HG03442 (cell line): ENCODE data around the gene EFNA3.

Experiments used
- ATAC-seq: cut with Tn5 transposase; IDR thresholded peaks from one replicate; pipeline ENCODE4 v1.9.1; 2021; ENCODE audit warnings: mild to moderate bottlenecking, moderate library complexity; ENCODE audit not compliant: unreplicated experiment

The EFNA3 gene

DNA sequence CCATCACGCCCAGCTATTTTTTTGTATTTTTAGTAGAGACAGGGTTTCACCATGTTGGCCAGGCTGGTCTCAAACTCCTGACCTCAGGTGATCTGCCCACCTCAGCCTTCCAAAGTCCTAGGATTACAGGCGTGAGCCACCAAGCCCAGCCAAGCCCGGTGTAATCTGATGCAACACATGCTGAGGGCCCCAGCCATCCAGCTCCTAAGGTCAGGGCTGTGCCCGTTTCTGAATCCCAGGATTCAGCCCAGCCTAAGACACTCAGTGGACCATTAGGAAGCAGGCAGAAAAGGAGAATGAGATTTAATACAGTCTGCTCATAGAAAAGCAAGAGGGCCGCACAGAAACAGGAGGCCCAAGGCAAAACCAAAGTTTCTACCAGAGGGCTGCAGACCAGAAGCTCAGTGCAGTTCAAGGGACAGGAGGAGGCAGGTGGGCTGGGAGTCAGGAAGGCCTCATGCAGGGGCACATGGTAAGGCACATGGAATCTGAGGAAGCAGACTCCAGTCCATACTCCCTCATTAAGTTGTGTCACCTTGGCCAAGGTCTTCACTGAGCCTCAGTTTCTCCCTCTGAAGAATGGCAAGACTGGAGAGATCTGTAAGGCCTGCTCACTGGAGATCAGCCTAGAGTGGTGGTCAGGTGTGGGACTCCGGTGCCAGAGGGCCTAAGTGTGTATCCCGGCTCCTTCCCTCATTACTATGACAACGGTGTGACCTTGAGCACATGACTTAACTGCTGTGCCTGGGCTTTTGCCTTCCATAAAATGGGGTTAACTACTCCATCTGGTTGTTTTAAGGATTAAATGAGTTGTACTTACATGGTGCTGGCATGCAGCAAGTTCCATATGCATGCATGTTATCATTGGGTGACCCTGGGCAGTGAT is 29.9 kb upstream of the EFNA3 start:
- ATAC-seq = no peak

DNA sequence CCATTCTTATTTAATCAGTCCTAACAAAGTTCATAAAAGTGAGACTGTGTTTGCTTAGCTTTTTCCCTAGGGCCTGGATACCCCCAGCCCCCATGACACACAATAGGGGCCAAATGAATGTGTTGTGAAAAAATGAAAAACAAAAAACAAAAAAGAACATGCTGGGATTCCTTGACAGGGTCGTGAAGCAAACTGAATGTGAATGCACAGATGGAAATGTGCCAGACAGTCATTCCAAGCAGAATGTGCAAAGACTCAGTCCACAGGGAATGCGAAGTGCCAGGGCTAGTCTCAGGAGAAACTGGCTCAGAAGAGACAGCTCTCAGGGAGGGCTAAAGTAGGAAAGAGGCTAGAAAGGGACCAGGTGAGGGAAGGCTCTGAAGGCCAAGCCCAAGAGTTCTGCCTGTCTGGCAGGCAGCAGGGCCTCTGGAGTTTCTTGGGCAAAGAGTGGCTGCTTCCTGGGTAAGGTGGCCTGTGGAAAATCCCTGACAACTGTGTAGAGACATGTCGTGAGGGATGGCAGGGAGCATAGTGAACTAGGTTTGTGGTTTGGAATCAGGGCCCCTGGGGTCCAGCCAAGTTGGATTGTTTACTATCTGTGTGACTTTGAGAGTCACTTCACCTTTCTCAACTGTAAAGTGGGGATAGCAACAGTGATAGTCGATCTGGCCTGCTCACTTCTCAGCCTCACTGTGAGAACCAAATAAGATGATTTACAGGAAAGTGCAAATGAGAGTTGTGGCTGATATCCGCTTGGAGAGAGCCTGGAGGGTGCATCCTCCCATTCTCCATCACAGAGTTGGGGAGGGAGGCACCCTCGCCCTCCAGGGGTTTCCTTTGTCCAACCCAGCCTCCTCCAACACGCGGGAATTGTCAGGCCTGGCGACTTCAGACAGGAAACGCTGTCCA is 28.7 kb upstream of the EFNA3 start:
- no peak for ATAC-seq

DNA sequence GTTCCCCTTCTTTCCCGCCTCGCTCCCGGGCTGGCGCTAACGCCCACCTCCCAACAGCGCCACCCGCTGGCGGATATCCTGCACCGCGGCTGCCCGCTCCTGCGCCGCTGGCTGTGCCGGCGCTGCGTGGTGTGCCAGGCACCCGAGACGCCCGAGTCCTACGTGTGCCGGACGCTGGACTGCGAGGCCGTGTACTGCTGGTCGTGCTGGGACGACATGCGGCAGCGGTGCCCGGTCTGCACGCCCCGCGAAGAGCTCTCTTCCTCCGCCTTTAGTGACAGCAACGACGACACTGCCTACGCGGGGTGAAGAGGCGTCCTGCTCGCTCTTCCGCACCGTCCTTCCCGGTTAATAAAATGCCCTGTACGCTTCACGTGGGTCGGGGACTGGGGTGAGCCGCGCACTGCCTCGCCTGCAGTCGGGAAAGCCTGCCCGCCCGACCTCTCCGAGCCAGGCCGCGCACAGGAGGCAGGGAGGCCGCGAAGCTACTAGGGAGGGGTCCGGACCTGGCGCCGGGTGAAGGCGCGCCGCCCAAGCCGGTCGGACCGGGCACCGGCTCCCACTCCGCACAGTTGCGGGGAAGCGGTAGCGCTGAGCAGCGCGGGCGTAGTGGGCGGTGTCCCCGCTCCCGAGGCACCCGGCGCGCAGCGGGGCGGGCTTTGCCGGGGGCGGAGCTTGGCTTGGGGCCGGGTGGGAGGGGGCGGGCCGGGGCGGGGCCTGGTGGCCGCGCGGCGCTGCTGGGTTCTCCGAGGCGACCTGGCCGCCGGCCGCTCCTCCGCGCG is 27.9 kb upstream of the EFNA3 start, which contains the start of gene ADAM15:
TSS of gene ADAM15 (plus strand) at position 757 of the 782 bp plus-strand sequence. CDS start 71 bp downstream, outside the sequence.
- ATAC-seq = peak; percentile 57

DNA sequence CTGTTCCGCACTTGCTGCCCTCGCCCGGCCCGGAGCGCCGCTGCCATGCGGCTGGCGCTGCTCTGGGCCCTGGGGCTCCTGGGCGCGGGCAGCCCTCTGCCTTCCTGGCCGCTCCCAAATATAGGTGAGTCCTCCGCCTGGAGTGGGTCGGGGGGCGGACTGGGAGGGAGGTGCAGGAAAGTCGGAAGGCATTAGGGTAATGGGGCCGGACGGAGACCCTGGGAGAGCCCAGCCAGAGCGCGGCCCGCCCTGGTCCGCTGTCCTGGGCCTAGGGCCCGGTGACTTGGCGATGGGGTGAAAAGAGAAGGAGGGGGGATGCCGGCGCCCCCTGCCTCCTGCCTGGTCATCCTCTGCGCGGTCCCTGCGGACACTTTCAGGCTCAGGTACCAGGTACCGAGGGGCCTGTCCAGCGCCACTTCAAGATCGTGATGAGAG is 27.3 kb upstream of the EFNA3 start:
- ATAC-seq = peak; percentile 18

DNA sequence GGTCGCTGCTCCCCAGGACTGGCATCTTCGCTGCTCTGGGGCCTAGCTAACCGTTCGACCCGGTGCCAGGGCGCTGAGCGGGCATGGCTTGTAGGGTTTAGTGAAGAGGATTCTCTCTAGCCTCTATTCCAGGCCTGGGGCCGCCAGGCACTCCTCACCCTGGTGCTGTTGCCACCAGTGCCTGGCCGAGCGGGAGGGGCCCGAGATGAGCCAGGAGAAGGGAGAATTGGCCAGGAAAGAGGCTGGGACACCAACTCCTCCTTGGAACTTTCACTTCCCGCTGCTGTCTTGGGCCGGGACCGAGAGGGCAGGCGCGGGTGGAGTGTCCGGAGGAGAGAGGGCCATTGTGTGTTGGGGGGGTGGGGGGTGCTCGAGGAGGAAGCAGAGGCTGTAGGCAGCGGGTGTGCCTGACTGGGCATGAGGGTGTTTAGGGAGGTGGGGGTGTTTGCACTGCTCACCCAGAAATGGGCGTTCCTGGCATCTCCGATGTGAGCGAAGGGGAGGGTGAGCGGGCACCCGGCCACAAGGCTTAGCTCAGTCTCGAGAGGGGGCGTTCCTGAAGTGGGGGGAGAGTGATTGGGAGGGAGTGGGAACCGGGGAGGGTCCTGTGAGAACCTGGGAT is 26.7 kb upstream of the EFNA3 start:
- ATAC-seq = peak; percentile 2

DNA sequence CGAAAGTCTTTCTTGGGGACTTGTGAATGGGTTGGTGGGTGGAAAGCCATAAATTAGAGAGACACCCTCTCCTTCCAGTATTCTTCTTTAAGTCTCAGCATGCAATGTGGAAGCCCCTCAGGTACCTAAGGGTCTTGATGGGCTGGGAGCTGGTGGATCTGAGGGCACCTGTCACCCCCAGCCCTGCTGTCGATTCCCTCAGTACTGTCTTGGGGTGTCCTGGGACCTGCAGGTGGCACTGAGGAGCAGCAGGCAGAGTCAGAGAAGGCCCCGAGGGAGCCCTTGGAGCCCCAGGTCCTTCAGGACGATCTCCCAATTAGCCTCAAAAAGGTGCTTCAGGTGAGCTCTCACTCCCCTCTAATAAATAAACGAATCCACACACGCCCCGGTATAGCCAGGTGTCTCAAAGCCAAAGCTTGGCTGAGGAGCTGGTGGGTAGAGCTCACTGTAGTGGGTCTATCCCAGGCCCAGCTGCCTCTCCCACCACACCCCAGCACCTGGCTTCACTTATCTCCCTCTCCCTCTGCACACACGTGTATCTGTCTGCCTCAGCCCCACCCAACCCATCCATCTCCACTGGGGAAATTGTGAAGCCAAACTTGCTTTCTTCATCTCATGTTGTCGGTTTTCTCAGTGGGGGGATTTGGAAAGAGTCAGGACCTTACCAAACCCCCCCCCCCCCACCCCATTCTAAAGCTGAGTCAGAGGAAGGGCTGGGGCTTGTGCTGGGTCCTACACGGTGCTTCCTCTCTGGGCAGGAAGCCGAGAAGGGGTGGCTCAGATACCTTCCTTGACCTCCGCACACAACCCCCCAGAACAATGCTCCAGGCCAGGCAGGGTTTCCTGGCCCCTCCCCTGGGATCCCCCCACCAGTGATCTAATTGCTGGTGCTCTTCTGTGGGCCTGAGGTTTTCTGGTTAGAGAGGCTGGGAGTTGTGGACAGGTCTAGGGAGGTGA is 25.9 kb upstream of the EFNA3 start:
- ATAC-seq = no peak

DNA sequence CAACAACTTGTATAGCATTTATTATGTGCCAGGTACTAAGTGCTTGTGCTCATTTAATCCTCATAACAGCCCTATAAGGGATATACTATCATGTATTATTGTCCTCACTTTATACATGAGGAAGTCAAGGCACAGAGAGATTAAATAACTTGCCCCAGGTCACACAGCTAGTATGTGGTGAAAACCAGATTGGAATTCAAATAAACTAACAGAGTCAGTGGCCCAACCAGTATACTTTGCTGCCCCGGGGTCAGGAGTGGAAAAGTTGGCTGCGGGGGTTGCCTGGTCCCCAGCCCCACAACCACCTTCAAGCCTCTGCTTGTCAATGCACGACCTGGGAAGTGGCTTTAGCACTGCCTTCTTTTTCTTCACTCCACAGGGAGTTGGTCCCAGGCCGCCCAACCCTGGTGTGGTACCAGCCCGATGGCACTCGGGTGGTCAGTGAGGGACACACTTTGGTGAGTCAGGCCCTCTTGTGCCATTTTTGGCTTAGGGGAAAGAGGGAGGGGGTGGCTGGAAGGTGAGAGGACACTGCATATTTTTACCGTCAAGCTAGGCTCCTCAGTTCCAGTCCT is 25.0 kb upstream of the EFNA3 start:
- ATAC-seq = no peak

DNA sequence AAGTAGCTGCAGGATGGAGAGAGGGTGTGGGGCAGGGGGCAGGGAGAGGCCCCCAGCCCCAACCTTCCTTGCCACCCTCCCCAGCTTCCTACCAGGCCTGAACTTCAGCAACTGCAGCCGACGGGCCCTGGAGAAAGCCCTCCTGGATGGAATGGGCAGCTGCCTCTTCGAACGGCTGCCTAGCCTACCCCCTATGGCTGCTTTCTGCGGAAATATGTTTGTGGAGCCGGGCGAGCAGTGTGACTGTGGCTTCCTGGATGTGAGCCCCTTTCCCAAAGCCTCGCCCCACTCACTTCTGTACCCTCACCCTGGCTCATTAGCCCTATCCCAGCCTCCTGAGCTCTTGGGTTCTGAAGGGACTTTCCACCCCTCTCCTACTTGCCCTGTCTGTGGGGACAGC is 21.5 kb upstream of the EFNA3 start:
- no peak for ATAC-seq

DNA sequence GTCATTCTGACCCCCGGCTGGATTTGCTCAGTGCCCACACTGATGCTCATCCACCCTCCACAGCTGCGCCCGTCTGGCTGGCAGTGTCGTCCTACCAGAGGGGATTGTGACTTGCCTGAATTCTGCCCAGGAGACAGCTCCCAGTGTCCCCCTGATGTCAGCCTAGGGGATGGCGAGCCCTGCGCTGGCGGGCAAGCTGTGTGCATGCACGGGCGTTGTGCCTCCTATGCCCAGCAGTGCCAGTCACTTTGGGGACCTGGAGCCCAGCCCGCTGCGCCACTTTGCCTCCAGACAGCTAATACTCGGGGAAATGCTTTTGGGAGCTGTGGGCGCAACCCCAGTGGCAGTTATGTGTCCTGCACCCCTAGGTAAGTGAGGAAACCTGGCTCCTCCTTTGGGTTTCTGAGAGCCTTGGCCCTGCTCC is 20.8 kb upstream of the EFNA3 start:
- no peak for ATAC-seq

DNA sequence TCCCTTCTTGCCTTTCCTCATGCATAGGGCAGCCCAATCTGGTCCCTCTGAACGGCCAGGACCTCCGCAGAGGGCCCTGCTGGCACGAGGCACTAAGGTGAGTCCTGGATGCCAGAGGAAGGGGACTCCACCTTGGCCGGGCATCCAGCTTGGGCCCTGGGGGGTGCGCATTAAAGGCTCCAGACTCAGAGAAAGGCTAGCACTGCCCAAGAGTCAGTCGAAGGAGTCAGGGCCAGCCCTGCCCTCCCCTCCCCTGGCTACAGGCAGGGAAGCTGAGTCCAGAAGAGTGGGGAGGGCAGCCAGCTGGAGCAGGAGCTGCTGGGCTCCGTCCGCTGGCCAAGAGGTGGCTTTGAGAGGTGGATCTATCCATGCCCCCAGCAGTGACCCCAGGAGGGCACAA is 17.9 kb upstream of the EFNA3 start:
- ATAC-seq = no peak

DNA sequence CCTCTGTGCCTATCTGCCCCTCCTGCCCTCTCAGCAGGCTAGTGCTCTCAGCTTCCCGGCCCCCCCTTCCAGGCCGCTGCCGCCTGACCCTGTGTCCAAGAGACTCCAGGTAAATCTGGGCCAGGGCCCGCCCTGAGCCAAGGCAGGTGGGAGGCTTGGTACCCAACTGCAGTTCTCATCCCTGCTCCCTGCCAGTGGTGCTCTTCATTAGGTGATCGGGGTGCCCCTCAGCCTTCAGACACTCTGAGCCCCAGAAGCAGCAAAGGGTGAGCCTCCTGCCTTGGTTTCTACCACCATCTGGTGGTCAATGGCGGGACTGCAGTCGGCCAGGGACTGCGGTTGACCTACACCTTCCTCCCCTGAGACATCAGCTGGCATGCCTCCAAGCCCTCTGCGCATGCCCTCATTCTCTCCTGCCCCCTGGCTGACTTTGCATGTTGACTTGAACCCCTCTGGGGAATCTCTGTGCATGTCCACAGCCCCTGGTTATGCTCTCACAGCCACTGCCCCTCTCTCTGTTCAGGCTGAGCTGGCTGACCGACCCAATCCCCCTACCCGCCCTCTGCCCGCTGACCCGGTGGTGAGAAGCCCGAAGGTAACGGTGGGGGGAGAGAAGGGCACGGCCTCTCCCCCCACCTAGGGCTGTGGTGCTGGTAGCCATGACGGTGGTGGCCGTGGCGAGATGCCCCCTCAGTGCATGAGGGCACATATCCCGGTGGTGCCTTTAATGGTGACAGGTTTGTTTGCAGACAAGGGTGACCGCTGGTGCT is 17.1 kb upstream of the EFNA3 start:
- no peak for ATAC-seq

DNA sequence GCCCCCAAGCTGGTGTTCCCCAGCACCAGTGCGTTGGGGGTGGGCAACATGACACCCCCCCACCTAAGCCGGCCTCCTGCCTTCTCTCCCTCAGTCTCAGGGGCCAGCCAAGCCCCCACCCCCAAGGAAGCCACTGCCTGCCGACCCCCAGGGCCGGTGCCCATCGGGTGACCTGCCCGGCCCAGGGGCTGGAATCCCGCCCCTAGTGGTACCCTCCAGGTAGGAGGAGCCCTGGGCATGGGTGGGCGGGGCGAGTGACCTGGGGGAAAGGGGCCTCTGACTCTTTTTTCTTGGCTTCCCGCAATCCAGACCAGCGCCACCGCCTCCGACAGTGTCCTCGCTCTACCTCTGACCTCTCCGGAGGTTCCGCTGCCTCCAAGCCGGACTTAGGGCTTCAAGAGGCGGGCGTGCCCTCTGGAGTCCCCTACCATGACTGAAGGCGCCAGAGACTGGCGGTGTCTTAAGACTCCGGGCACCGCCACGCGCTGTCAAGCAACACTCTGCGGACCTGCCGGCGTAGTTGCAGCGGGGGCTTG is 16.4 kb upstream of the EFNA3 start:
- ATAC-seq = no peak

DNA sequence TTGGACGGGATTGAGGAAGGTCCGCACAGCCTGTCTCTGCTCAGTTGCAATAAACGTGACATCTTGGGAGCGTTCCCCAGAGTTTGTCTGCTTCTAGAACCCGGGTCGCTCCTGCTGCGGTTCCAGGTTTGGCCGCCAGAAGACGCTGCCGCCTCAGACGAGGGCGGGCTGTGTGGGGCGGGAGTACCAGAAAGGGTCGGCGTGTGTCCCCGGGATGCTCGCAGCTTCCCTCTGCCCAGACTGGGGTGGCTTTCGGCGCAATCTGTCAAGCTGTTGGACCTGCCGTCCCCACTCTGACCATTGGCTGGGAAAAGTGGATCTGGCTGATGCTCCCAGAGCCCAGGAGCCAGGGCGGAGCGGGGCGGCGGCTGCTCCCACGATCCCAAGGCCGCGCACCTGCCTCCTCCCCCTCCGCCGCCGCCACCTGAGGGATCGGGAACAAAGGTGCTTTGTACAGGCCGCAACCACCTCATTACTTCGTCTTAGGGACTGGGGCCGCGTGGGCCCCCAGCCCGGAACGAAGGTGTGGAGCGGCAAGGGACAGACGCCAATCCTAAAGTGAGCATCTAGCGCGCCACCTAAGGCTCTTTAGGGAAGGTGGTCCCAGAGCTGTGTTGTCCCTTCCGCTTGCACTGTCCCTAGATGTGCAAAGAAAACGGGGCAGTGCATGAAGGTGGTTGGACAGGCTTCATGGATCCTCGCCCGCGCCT is 15.8 kb upstream of the EFNA3 start:
- no peak for ATAC-seq

DNA sequence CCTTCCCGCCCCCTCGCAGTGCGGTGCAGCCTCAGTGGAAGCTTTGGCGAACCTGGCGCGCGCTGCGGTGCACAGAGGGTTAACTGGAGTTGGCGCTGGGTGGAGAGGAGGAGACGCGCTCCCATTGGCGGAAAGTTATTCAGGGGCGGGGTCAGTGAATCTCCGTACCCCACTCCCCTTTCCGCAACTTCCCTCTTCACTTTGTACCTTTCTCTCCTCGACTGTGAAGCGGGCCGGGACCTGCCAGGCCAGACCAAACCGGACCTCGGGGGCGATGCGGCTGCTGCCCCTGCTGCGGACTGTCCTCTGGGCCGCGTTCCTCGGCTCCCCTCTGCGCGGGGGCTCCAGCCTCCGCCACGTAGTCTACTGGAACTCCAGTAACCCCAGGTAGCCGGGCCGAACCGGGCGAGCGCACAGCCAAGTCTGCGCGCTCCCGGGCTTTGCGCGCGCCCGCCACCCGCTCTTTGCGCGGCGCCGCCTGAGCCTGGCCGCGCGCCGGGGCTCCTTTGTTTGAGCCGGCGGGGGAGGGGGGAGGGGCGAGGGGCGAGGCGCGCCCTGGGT is 15.0 kb upstream of the EFNA3 start, which contains the start of gene EFNA4:
TSS of gene EFNA4 (plus strand) at position 191 of the 561 bp plus-strand sequence. CDS start at position 275, 84 bp downstream.
- ATAC-seq = peak; percentile 60

DNA sequence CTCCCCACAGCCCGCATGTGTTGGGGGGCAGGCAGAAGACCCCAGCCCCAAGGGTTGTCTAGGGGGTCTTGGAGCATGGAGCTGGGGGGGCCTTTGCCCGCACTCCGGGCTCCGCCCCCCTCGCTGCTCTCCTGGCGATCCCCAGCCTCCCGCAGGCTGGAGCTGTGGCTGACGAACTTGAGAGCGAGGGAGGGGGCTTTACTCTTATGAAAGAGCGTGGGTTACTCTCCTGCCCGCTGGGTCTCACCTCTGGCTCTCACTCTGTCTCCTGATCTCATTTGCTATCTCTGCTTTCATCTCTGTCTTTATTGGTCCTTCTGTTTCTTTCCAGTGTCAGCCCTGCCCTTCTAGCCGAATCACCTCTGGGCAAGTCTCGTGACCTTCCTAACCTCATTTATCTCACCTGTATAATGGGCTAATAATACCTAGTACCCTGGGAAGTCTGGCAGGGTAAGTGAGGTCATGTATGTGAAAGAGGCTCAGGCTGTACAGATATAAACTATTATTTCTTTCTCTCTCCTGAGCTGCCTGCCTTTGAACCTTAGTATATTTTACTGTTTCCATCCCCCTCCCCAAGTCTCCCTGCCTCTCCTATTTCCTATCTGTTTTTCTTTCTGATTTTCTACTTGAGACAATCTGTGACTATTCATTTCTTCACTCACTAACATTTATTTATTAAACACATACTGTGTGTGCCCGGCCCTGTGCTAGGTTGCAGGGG is 14.4 kb upstream of the EFNA3 start:
- ATAC-seq = peak; percentile 8

DNA sequence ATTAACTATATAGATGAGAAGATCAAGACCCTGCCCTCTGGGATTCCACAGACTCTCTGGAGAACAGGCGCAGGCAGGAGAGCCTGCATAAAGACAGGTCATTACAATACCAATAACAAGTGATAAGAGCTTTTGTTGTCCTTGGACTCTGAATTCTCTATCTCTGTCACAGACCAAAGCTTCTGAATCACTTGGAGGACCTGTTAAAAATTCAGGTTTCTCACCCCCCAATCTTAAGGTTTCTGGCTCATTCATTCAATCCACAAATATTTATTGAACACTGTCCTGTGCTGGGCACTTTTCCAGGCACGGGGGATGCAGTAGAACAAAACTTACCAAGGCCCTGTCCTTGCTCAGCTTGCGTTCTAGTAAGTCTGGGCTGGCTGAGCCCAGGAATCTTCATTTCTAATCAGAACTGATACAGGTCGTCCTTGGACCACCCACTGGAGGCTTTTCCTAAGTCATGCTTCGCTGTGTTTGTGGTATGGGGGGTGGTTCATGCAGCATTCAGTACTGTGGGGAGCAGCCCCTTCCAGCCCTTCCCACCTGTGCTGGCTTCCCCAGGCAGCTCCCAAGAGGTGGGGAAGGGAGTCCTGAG is 13.7 kb upstream of the EFNA3 start:
- ATAC-seq = no peak
